ENCODE data around the gene POM121C.
"Not testable (repeated sequence)": the region's sequence is repeated elsewhere in the genome, so short reads cannot be mapped to it uniquely, and the experiment has no call there.

POM121C gene

GRCh38 chr7:75374519-75375317, 111.4 kb downstream of the POM121C start:
- DNase-seq, result not testable (repeated sequence)

GRCh38 chr7:75374144-75374518, 112.0 kb downstream of the POM121C start:
- not testable (repeated sequence) for DNase-seq

- not testable (repeated sequence) for DNase-seq
Measured at GRCh38 chr7:75367313-75367712, 118.8 kb downstream of the POM121C start.

All from eye (tissue), 1 donor.